Neural crest cell (in vitro differentiated cells): ENCODE data around the gene ITK. TPM values are rescaled to one million over a fixed set of nuclear protein-coding genes. Genes with fewer than 3 reads are reported as not detected.
A peak's percentile ranks its signal among the peaks of the same experiment; 100 is the strongest.

ENCODE experiments used
- DNase-seq: peaks from one replicate; pipeline ENCODE4 v3.0.0; 2021; ENCODE audit warnings: low read depth, mixed read lengths, low spot score
- H3K27ac Mint-ChIP-seq: one replicate; pipeline ENCODE4 v1.8.0; 2021; ENCODE audit warnings: mild to moderate bottlenecking, mixed read lengths; ENCODE audit not compliant: unreplicated experiment
- H3K27me3 Mint-ChIP-seq: 2 replicates; pipeline ENCODE4 v1.8.0; 2021; ENCODE audit warnings: low read depth, mild to moderate bottlenecking, mixed read lengths
- H3K36me3 Mint-ChIP-seq: 2 replicates; pipeline ENCODE4 v1.8.0; 2021; ENCODE audit warnings: low read depth, mild to moderate bottlenecking, mixed read lengths
- H3K4me1 Mint-ChIP-seq: 2 replicates; pipeline ENCODE4 v1.8.0; 2021; ENCODE audit warnings: mixed read lengths
- H3K4me3 Mint-ChIP-seq: one replicate; pipeline ENCODE4 v1.8.0; 2021; ENCODE audit warnings: mild to moderate bottlenecking, mixed read lengths
- H3K9me3 Mint-ChIP-seq: 2 replicates; pipeline ENCODE4 v1.8.0; 2021; ENCODE audit warnings: mixed read lengths
- CTCF ChIP-seq: fragments of 200-600 bp; sonication (generic); conservative IDR thresholded peaks from 2 replicates; pipeline ENCODE4 v1.5.0; 2021; ENCODE audit warnings: antibody characterized with exemption, mild to moderate bottlenecking
- total RNA-seq: library from RNA; stranded (reverse); gene quantifications from 2 replicates; pipeline ENCODE4 v1.2.1, GENCODE V29; 2021

ITK gene
- total RNA-seq, 1 donor from 2014 or later: not detected

GRCh38 chr5:157245886-157246285 is 65.2 kb downstream of the ITK start:
- no peak for TF ChIP-seq CTCF
- no peak for DNase-seq
- H3K27me3 Mint-ChIP-seq: no peaks in the 10 kb centered on the region
- H3K9me3 Mint-ChIP-seq: no peaks in the 10 kb centered on the region
- no peak overlapping the region for H3K4me3 Mint-ChIP-seq
- H3K36me3 Mint-ChIP-seq: no peaks in the 10 kb centered on the region
- H3K27ac Mint-ChIP-seq: no peak overlapping the region
- peaks cover 7% of the 10 kb centered on the region for H3K4me1 Mint-ChIP-seq

- Mint-ChIP-seq H3K4me1 (peaks cover 7% of the 10 kb centered on the region), H3K9me3 (no peaks in the 10 kb centered on the region), H3K36me3 (no peaks in the 10 kb centered on the region), H3K27me3 (no peaks in the 10 kb centered on the region), H3K4me3 (no peak overlapping the region), H3K27ac (no peak overlapping the region)
- TF ChIP-seq CTCF: no peak
- no peak for DNase-seq
Observed at GRCh38 chr5:157247267-157247666, 66.6 kb downstream of the ITK start.

- no peaks in the 10 kb centered on the region for H3K36me3 Mint-ChIP-seq
- H3K9me3 Mint-ChIP-seq: no peaks in the 10 kb centered on the region
- H3K4me1 Mint-ChIP-seq: peaks cover 7% of the 10 kb centered on the region
- no peaks in the 10 kb centered on the region for H3K27me3 Mint-ChIP-seq
- no peak for TF ChIP-seq CTCF
- no peak overlapping the region for H3K27ac Mint-ChIP-seq
- H3K4me3 Mint-ChIP-seq: no peak overlapping the region
- no peak for DNase-seq
Observed at GRCh38 chr5:157248821-157249470, 68.3 kb downstream of the ITK start.

GRCh38 chr5:157252711-157253465 is 72.2 kb downstream of the ITK start:
- no peaks in the 10 kb centered on the region for H3K36me3 Mint-ChIP-seq
- H3K4me3 Mint-ChIP-seq: no peak overlapping the region
- no peaks in the 10 kb centered on the region for H3K27me3 Mint-ChIP-seq
- no peak for TF ChIP-seq CTCF
- no peaks in the 10 kb centered on the region for H3K9me3 Mint-ChIP-seq
- H3K27ac Mint-ChIP-seq: no peak overlapping the region
- H3K4me1 Mint-ChIP-seq: no peaks in the 10 kb centered on the region
- DNase-seq: no peak

- Mint-ChIP-seq H3K4me3 (no peak overlapping the region), H3K27ac (no peak overlapping the region), H3K27me3 (no peaks in the 10 kb centered on the region), H3K36me3 (no peaks in the 10 kb centered on the region), H3K9me3 (no peaks in the 10 kb centered on the region), H3K4me1 (no peaks in the 10 kb centered on the region)
- peak; percentile 88 for TF ChIP-seq CTCF
- peak; percentile 55 for DNase-seq
Observed at GRCh38 chr5:157253547-157253946, 72.9 kb downstream of the ITK start.
